Cardiac fibroblast (primary cell): ENCODE measurements around the gene FAM210A.
"Not testable (repeated sequence)": the region's sequence is repeated elsewhere in the genome, so short reads cannot be mapped to it uniquely, and the experiment has no call there.

Experiments used
- DNase-seq, 2 donors: peaks; one replicate each; pipeline versions ENCODE4 v3.0.0 to v3.0.0-alpha.2; 2010; ENCODE audit warnings: low read depth in 2 of 2
- H3K4me3 ChIP-seq, 2 donors: replicated peaks in 1 of 2; 1 replicate in 1 of 2; 2 replicates in 1 of 2; pipeline ENCODE4 v1.5.1; 2011; ENCODE audit warnings: low read depth in 2 of 2, low read length in 2 of 2, mild to moderate bottlenecking in 2 of 2, moderate library complexity in 1 of 2
- CTCF ChIP-seq: IDR thresholded peaks from one replicate; pipeline ENCODE4 v1.5.1; 2011; ENCODE audit warnings: low read depth, mild to moderate bottlenecking, low read length, inconsistent platforms

Gene FAM210A

DNA sequence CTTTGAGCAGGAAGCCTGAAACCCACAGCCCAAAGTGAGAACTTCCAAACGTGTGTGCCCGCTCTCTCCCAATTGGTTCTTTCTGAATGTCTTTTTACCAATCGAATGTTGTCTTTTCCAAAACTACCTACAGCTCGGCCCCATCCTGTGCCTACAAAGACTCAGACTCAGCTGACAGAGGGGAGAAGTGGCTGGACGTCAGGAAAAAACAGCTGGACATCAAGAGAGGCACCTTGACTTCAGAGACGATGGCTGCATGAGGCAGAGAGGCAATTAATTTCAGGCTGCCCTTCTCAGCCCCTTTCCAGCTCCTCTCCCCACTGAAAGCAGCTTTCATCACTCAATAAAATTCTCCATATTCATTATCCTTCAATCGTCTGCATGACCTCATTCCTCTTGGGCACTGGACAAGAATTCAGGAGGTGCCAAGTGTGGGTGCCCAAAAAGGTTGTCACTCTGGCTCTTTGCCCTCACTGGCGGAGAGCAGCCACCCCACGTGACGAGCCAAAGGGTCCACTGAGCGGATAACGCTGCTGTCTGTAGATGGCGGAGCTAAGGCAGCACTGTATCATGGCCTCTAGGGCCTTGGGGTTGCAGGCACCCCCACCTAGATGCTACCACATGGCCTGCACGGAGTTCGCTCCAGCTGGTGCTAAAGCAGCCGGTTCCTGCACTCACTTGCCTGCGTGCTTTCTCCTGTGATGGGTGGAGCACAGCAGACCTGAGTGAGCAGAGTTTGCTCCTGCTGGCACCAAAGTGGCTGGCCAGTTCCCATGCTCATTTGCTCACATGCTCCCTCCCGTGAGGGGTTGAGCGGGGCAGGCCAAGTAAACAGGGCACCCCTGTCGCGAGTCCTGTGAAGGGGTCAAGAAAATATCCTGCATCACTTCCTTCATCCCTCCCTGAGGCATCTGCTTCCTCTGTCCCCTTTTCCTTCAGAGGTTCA is 37.9 kb downstream of the FAM210A start:
- TF ChIP-seq CTCF, result no peak
- no peak for DNase-seq
- no peak overlapping the region for H3K4me3 ChIP-seq

DNA sequence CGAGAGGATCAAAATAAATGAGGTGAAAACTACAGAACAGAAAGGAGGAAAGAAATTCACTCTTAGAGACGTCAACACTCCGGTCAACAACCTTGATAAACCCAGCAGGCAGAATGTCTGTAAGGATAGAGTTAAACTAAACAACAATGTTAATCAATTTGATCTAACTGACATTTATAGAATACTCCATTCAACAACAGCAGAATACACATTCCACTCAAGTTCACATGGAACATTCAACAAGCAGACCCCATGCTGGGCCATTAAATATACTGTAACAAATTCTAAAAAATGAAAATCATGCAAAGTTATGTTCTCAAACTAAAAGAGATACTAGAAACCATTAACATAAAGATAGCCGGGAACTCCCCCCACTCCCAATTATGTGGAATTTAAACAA is 41.8 kb downstream of the FAM210A start:
- no peak for TF ChIP-seq CTCF
- DNase-seq, result no peak
- H3K4me3 ChIP-seq, result no peak overlapping the region

GRCh38 chr18:13681701-13682100 is 44.7 kb downstream of the FAM210A start:
- no peak for DNase-seq
- TF ChIP-seq CTCF, result no peak
- H3K4me3 ChIP-seq, result no peak overlapping the region

GRCh38 chr18:13680612-13681011 is 45.7 kb downstream of the FAM210A start:
- DNase-seq, result peak in 1 of 2 donors; percentile 12
- peak; percentile 31 for TF ChIP-seq CTCF
- H3K4me3 ChIP-seq, result no peak overlapping the region

- not testable (repeated sequence) for H3K4me3 ChIP-seq, DNase-seq
Observed at GRCh38 chr18:13677350-13677749, 49.0 kb downstream of the FAM210A start.

GRCh38 chr18:13676471-13676870 is 49.9 kb downstream of the FAM210A start:
- no peak overlapping the region for H3K4me3 ChIP-seq
- no peak for TF ChIP-seq CTCF
- DNase-seq, result no peak

- DNase-seq, result peak in 1 of 2 donors; percentile 12
- no peak overlapping the region for H3K4me3 ChIP-seq
- TF ChIP-seq CTCF, result no peak
Observed at GRCh38 chr18:13672657-13673056, 53.7 kb downstream of the FAM210A start.
